ENCODE data around the gene TOR4A. TPM values are rescaled to one million over a fixed set of nuclear protein-coding genes. Genes with fewer than 3 reads are reported as not detected.

Gene TOR4A
- total RNA-seq, 2 donors from 2014 or later: 26.4 to 43.5 TPM

DNA sequence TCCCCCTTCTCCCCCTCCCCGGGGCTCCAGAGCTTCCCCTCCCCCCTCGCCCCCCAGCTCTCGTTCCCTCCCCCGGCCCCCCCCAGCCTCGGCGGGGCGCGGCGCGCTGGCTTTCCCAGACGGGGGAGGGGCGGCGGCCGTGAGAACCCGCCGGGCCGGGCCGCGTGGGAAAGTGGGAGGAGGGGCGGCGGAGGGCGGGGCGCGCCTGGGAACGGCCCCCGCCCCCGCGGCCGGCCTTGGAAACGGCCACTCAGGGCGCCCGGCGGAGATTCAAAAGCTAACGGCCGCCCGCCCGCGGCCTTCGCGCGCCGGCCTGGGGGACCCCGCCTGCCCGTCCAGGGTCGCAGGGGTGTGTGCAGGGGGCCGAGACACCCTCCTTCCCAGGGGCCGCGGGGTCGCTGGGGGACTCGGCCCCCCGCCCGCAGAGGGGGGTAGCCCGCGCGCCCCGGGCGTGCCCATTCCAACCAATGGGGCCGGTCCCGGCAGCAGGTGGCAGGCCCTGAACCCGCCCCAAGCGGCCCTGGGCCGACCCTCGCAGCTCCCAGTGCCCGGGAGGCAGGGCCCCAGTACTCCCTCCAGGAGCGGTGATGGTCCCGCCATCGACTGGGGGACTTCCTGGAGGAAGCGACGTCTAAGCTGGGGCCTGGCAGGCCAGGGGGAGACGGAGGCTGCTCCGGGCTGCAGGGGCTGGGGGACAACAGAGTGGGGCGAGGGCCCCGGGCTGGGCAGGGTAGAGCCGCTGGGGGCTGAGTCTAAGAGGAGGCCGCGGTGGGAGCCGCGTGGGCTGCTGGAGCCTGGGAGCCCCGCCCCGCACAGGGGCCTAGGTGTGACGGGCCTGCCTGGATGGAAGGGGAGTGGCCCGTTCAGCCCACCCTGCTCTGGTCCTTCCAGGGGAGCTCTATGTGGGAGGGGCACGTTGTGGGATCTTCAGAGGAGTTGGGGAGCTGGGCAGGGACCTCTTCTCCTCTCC lies 38.8 kb downstream of the TOR4A start:
- Histone ChIP-seq H3K4me3 (peak overlapping the region; percentile 41), H3K9me3 (no peaks in the 10 kb centered on the region), H3K27me3 (replicated peaks; ENCODE audit: insufficient read depth) (no peaks in the 10 kb centered on the region), H3K4me1 (ENCODE audit: control insufficient read depth in 1 of 2, low read depth in 2 of 2) (peaks cover 4 to 17% of the 10 kb centered on the region in 2 donors), H3K27ac (no peak overlapping the region), H3K36me3 (no peaks in the 10 kb centered on the region)
- no peak for DNase-seq (ENCODE audit: low spot score)
- no peak for ATAC-seq (ENCODE audit: insufficient number of reproducible peaks, low FRiP score, low read depth)
- TF ChIP-seq, protein P1, sequence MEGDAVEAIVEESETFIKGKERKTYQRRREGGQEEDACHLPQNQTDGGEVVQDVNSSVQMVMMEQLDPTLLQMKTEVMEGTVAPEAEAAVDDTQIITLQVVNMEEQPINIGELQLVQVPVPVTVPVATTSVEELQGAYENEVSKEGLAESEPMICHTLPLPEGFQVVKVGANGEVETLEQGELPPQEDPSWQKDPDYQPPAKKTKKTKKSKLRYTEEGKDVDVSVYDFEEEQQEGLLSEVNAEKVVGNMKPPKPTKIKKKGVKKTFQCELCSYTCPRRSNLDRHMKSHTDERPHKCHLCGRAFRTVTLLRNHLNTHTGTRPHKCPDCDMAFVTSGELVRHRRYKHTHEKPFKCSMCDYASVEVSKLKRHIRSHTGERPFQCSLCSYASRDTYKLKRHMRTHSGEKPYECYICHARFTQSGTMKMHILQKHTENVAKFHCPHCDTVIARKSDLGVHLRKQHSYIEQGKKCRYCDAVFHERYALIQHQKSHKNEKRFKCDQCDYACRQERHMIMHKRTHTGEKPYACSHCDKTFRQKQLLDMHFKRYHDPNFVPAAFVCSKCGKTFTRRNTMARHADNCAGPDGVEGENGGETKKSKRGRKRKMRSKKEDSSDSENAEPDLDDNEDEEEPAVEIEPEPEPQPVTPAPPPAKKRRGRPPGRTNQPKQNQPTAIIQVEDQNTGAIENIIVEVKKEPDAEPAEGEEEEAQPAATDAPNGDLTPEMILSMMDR (IDR thresholded peaks at IDR 0.05): no peak

DNA sequence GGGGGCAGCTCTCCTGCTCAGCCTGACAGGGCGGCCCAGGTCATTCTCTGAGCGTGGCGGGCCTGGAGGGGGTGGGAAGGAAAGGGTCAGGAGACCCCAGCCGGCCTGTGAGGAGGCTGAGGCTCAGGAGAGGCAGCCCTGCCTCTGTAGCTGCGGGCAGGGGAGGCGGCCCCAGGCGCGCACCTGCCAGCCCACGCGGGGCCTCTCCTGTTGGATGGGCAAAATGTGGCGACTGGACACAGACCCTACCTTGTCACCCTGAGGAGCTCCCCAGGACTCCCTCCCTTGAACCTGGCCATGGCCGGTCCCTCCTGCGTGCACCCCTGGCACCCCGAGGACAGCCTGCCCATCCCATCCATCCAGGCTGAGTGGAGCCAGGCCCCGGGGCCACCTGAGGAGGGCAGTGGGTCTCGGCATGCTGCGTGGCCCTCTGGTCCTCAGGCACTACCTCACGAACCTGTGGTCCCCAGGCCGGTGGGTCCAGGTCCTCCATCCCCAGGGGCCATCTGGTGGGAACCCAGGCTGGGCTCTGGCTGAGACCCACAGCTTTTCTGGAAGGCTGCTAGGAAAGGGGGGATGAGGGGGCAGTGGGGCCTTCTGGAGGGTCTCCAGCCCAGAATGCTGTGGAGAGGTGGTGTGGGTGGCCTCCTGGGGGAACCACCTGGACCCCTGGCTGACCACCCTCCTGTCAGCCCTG lies 39.6 kb downstream of the TOR4A start:
- no peak overlapping the region for H3K27ac ChIP-seq
- TF ChIP-seq, protein P1 (IDR thresholded peaks at IDR 0.05): no peak
- DNase-seq (ENCODE audit: low spot score): no peak
- H3K4me1 ChIP-seq (ENCODE audit: control insufficient read depth in 1 of 2, low read depth in 2 of 2): peaks cover 4 to 17% of the 10 kb centered on the region in 2 donors
- no peaks in the 10 kb centered on the region for H3K9me3 ChIP-seq
- H3K4me3 ChIP-seq: no peak overlapping the region
- no peaks in the 10 kb centered on the region for H3K27me3 ChIP-seq (replicated peaks; ENCODE audit: insufficient read depth)
- no peaks in the 10 kb centered on the region for H3K36me3 ChIP-seq
- no peak for ATAC-seq (ENCODE audit: insufficient number of reproducible peaks, low FRiP score, low read depth)

DNA sequence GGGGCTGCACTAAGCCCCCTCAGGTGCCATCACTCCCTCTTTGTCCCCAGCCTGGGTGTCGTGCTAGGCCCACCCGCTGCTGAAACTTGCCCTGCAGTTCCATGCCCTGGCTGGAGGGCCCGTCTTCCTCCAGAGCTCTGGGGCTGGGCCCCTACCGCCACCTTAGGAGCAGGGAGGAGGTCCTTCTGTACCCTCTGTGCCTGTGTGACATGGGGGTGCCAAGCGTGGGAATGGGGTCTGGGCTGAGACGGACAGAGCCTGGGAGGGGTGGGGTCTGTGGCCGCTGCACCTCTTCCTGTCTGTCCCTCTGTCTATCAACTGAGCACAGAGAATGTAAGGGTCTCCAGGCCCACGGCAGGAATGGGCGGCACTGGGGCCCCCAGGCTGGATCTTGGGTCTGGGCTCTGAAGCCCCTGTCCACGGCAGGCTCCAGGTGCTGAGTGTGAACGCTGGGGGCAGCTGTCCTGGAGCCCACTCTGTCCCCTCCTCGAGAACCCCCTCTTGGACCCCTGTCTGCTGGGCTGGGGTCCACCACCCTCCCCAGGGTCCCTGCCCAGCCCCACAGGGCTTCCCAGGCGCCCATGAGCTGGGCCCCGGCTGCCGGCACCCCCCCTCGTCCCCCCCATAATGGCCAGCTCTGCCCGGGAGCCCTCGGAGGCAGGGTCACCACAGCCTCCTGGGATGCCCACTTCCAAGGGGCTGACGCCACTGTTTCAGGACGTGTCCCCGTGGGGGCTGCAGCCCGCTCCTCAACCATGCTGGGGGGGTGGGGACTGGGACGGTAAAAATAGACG lies 40.4 kb downstream of the TOR4A start:
- TF ChIP-seq, protein P1 (IDR thresholded peaks at IDR 0.05): no peak
- H3K9me3 ChIP-seq: no peaks in the 10 kb centered on the region
- H3K27ac ChIP-seq: no peak overlapping the region
- no peaks in the 10 kb centered on the region for H3K36me3 ChIP-seq
- DNase-seq (ENCODE audit: low spot score) (no peak), ATAC-seq (ENCODE audit: insufficient number of reproducible peaks, low FRiP score, low read depth) (no peak)
- peaks cover 4 to 17% of the 10 kb centered on the region in 2 donors for H3K4me1 ChIP-seq (ENCODE audit: control insufficient read depth in 1 of 2, low read depth in 2 of 2)
- H3K4me3 ChIP-seq: no peak overlapping the region
- H3K27me3 ChIP-seq (replicated peaks; ENCODE audit: insufficient read depth): no peaks in the 10 kb centered on the region

DNA sequence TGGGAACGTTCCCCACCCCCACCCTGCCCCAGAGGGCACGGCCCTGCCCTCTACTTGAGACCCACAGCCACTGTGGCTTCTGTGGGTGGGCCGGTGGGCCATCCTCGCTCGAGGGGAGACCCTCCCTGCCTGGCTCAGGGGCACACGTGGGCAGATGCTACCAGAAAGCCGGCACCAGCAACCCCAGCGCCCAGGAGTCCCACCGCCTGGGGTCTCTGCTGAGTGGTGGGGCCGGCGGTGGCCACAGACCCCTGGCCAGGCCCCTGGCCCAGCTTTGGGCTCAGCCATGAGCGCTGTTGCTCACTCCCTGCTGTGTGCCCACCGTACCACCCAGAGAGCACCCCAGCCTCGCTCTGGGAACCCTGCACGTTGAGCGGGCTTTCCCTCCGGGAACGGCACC lies 41.1 kb downstream of the TOR4A start:
- Histone ChIP-seq H3K9me3 (no peaks in the 10 kb centered on the region), H3K27ac (no peak overlapping the region), H3K36me3 (no peaks in the 10 kb centered on the region), H3K27me3 (replicated peaks; ENCODE audit: insufficient read depth) (no peaks in the 10 kb centered on the region), H3K4me1 (ENCODE audit: control insufficient read depth in 1 of 2, low read depth in 2 of 2) (peaks cover 4 to 17% of the 10 kb centered on the region in 2 donors), H3K4me3 (peak overlapping the region; percentile 49)
- ATAC-seq (ENCODE audit: insufficient number of reproducible peaks, low FRiP score, low read depth) (no peak), DNase-seq (ENCODE audit: low spot score) (no peak)
- TF ChIP-seq, protein P1 (IDR thresholded peaks at IDR 0.05): no peak
